ENCODE measurements around the gene CCDC14.
A peak's percentile ranks its signal among the peaks of the same experiment; 100 is the strongest.

Gene CCDC14

GRCh38 chr3:123961508-123961856 is 453 bp upstream of the CCDC14 start:
- no peak for DNase-seq

DNA sequence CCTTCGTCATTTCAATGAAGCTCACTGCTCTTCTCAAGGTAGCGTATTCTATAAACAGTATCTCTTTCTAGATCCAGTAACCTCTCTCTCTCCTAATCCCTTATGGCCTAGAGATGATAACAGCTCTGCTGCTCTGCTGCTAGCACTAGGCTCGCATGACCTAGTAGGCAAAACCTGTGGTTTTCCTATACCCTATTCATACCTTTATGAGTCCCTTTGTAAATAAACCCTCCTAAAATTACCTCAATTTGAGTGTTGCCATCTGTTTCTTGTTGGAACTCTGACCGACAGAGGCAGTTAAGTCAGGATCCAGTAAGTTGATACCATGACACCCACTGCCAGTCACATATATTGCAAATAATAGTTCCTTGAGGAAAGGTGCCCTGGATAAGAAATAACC is 7.3 kb downstream of the CCDC14 start:
- peak; percentile 99 for DNase-seq

DNA sequence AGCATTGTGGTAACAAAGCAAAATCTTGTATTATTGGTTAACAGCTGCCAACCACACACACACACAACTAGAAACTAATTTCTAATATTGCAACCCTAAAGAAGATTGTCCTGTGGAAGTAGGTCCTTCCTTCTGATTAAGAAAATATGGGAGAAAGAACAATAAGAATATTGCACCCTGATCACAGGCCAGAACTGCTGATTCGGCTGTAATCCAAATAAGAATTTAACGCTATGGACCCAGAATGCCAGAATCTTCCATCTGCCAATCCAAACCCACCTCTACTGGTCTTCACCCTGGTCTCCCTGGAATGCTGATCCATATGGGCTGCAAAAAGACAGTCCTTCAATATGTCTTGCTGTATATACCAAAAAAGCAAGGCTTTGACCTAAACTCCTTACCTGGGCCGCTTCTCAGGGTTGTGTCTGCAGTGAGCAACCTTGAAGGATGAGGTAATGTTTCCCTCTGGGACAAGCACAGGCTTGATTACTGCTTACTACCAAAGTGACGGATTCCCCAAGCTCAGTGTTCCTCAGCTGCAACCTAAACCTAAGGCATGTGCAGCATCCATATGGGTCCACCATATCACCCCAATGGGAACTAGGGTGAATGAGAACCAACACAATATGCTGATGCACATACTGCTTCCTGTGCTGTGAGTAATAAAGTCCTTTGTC is 8.0 kb downstream of the CCDC14 start:
- DNase-seq, result peak; percentile 75

GRCh38 chr3:123951522-123952447 is 9.2 kb downstream of the CCDC14 start:
- DNase-seq, result no peak

- no peak for DNase-seq
Observed at GRCh38 chr3:123949641-123950040, 11.4 kb downstream of the CCDC14 start.

- no peak for DNase-seq
Observed at GRCh38 chr3:123948449-123948848, 12.6 kb downstream of the CCDC14 start.

GRCh38 chr3:123947482-123947881 is 13.5 kb downstream of the CCDC14 start:
- no peak for DNase-seq

- no peak for DNase-seq
Observed at GRCh38 chr3:123941542-123941941, 19.5 kb downstream of the CCDC14 start.

- peak; percentile 12 for DNase-seq
Observed at GRCh38 chr3:123941121-123941520, 19.9 kb downstream of the CCDC14 start.

DNA sequence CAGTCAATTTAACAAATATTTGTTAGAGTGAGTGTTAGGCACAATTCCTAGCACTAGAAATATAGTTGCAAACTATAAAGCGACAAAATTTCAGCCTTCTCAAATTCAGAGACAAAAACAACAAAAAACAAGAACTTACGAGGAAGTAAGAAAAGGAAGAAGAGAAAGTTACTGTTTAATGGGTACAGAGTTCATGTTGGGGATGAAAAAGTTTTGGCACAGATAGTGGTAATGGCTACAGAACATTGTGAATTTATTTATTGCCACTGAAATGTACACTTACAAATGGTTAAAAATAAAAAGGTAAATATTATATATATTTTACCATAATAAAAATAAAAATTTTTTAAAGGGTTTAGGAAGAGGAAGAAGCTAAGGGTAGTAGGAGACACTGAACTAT is 21.3 kb downstream of the CCDC14 start:
- no peak for DNase-seq

- no peak for DNase-seq
Observed at GRCh38 chr3:123936400-123936799, 24.6 kb downstream of the CCDC14 start.

GRCh38 chr3:123935830-123936229 is 25.2 kb downstream of the CCDC14 start:
- no peak for DNase-seq

DNA sequence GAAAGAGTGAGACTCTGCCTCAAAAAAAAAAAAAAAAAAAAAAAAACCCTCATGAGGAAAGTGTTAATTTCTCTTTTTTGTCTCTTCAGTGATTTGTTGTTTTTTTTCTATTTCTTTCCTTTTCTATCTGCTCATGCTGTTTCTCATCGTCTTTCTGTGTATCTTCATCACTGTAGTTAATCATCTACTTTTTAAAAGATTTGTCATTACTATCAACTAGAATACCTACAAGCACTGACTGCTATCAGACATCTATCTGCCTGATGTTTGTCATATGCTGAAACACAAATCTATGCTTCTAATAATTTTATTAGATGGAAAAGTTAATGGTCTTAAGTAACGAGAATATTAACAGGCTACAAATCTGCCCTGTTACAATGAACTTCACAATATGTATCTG is 26.8 kb downstream of the CCDC14 start:
- no peak for DNase-seq

DNA sequence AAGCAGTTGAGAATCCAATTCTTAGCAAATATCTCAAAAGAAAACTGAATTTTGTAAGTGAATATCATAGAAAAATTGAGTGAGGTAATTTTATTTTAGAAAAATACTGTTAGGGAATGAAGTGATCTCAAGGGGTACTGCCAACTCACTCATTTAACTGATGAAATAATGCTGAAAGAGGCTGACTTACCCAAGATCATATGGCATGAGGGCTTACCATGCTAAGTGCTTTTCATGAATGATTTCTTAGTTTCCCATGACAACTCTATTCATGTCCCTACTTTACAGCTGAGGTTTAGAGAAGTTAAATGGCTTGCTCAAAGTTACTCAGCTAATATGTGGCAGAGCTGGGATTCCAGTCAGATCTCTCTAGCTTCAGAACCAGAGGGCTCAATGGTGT is 30.6 kb downstream of the CCDC14 start:
- no peak for DNase-seq

- no peak for DNase-seq
Observed at GRCh38 chr3:123929325-123929724, 31.7 kb downstream of the CCDC14 start.

- DNase-seq, result no peak
Observed at GRCh38 chr3:123926396-123926795, 34.6 kb downstream of the CCDC14 start.

DNA sequence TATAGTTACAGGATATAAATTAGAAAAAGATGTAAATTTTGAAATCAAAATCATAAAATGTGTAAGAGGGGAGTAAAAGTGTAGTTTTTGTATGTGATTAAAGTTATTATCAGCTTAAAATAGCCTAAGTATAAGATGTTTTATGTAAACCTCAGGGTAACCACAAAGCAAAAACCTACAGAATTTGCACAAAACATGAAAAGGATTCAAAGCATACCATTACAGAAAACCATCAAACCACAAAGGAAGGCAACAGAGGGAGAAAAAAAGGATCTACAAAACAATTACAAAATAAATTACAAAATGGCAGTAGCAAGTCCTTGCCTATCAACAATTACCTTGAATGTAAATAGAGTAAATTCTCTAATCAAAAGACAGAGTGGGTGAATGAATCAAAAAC is 40.2 kb downstream of the CCDC14 start:
- no peak for DNase-seq

DNA sequence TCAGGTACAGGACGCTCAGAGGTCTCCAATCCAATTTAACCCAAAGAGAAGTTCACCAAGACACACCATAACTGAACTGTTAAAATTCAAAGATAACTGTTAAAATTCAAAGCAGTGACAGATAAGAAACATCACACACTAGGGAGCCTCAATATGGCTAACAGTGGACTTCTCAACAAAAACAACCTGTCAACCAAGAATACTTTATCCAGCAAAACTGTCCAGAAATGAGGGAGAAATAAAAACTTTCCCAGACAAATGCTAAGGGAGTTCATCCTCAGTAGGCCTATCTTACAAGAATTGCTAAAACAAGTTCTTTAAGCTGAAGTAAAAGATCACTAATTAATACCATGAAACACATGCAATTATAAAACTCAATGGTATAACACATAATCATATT is 40.6 kb downstream of the CCDC14 start:
- DNase-seq, result no peak

- no peak for DNase-seq
Observed at GRCh38 chr3:123919353-123919752, 41.7 kb downstream of the CCDC14 start.

DNA sequence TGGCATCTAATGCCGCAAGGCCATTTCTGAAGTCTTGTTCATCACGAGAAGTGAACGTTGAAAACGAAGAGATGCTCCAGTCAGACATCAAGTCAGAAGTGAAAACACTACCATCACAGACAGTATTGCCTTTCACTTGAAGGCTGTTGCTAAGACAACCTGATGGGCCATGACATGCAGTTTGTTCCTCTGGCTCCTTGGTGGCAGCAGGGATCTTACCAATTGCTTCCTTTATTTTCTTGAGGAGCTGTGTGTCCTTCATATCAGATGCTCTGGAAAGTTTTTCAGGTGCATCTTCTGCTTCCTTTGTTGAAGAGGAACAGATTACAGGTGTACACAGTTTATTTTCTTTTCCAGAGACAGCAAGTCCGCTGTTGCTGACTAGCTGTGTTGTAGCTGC is 46.2 kb downstream of the CCDC14 start:
- DNase-seq, result peak; percentile 12

GRCh38 chr3:123909785-123910184 is 51.2 kb downstream of the CCDC14 start:
- no peak for DNase-seq

DNA sequence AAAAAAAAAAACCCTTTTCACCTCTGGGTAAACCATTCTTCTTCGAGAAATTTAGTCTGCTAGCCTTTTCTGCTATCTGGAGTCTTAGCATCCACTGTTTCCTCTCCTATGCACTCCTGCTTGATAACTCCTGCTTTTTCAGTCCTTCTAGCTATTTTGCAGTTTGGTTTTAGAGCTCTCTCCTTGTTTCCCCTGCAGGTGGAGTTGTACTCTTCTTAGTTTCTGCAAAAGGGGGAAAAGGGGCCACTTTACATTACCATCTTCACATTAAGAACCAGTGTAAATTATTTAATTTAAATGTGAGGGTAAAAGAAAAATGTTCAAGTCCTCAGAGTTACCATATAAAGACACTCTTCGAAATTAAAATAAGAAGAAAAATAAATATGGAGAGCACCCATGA is 53.3 kb downstream of the CCDC14 start:
- no peak for DNase-seq

DNA sequence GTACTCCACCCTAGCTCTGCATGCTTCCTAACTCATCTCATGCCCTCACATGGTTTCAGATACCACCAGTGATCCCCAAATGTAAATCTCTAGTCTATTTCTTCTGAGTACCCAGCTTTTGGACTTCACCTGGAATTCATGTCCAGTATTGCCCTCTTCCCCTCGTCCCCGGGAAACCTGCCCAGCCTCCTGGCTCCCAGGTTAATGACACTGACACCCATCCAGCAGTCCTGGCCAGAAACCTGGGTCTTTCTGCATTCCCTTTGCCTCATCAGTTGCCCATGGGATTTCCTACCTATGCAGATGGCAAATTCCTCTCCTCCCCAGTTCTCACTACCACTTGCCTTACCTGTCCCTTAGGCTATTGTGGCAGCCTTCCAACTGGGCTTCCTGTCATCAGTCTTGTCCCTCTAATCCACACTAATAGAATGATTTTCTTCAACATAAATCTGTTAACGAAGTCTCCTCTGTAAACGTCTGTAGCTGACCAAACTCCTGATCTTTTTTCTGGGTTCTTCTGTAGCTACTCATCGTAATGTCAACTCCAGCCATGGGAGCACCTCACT is 61.6 kb downstream of the CCDC14 start:
- no peak for DNase-seq

DNA sequence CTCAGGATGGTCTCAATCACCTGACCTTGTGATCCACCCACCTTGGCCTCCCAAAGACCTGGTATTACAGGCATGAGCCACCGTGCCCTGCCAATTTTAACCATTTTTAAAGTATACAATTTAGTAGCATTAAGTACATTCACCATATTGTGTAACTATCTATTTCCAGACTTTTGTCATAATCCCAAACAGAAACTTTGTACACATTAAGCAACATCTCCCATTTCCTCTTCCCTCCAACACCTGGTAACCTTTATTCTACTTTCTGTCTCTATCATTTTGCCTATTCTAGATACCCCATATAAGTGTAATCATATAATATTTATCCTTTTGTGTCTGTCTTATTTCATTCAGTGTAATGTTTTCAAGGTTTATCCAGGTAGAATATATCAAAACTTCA is 68.0 kb downstream of the CCDC14 start:
- no peak for DNase-seq
